ENCODE measurements around the gene GMPR2. TPM values are rescaled to one million over a fixed set of nuclear protein-coding genes. Genes with fewer than 3 reads are reported as not detected.
A peak's percentile ranks its signal among the peaks of the same experiment; 100 is the strongest.
"Not testable (repeated sequence)": the region's sequence is repeated elsewhere in the genome, so short reads cannot be mapped to it uniquely, and the experiment has no call there.

The GMPR2 gene
- total RNA-seq, 2 donors from 2014 or later: 62.4 to 64.8 TPM

GRCh38 chr14:24219080-24219479, 13.6 kb upstream of the GMPR2 start:
- no peak for ATAC-seq
- intact Hi-C loops (cut with DNase I, micrococcal nuclease): no loop called here
- DNase-seq: no peak

- intact Hi-C loops (cut with DNase I, micrococcal nuclease): no loop called here
- ATAC-seq (no peak), DNase-seq (no peak)
These were observed 13.2 kb upstream of the GMPR2 start for GRCh38 chr14:24219521-24219920.

- intact Hi-C loops (cut with DNase I, micrococcal nuclease); DNase-seq; ATAC-seq: not testable (repeated sequence)
These were observed 9.7 kb upstream of the GMPR2 start for GRCh38 chr14:24222987-24223386.

DNA sequence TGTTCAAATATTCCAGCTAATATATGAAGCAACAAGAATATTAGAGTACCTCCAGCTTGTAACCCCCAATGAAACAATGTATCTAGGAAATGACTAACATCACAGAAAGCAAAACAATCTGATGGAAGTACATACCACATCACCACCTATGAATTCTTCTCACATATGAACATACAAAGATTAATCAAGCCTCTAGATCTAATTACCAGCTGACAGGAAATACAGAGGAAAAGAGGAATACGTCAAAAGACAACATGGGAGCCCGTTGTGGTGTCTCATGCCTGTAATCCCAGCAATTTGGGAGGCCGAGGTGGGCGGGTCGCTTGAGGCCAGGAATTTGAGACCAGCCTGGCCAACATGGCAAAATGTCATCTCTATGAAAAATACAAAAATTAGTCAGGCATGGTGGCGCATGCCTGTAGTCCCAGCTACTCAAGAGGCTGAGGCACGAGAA, 8.1 kb upstream of the GMPR2 start:
- no peak for ATAC-seq
- intact Hi-C loops (cut with DNase I, micrococcal nuclease): no loop called here
- no peak for DNase-seq

DNA sequence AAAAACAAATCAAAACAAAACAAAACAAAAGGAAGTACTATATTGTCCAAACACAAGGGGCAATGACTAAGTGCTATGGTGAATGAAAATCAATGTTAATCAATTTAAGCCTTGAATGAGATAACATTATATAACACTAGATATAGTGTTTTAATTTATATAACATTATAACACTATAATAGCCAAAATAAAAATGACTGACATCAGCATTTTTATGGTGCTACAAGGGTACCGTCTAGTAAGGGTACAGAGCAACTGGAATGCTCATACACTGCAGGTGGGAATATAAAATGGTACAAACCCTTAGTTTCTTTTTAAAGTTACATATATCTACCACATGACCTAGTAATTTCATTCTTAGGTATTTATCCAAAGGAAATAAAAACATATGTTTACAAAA, 6.3 kb upstream of the GMPR2 start:
- ATAC-seq (no peak), DNase-seq (no peak)
- intact Hi-C loops (cut with DNase I, micrococcal nuclease): no loop called here

- DNase-seq: no peak
- ATAC-seq: no peak
- intact Hi-C loops (cut with DNase I, micrococcal nuclease): no loop called here
These were observed 3.8 kb upstream of the GMPR2 start for GRCh38 chr14:24228902-24229301.

DNA sequence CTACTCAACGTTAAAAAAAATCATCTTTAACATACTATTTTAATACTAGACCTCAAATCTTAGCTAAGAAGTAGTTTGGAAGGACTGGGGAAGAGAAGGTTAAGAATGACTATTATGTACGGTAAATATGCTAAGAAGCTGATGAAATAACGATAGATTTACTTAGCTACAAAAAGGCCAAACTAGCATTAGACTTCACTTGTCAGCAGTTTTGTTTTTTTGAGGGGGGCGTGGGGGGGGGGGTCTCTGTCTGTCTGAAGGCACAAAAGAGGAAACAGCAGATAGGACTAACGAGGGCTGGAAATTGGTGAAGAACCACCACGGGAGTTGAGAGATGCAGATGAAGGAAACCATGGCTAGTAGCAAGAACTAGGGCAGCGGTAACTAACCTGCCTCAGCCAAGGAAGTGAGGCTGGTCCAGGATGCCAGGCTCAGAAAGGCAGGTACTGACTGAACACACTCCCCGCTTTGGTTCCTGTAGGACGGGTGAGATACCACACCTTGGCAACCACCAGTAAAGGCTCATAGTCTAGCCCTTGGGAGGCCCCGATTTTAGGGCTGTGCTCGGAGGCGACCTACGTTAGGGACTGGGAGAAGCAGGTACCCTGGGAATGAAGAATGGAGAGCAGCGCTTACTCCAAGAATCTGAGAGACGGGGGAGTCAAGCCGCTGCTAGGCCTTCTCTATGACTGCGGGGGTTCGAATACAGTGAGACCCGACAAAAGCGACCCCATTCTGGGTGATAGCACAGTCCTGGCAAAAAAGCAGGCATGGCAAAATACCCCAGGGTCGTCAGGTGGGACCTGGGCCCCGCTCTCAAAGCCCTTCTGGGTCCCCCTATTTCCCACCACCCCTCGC, 1.2 kb upstream of the GMPR2 start:
- intact Hi-C loops (cut with DNase I, micrococcal nuclease): no loop called here
- ATAC-seq (peak; percentile 47), DNase-seq (no peak)

DNA sequence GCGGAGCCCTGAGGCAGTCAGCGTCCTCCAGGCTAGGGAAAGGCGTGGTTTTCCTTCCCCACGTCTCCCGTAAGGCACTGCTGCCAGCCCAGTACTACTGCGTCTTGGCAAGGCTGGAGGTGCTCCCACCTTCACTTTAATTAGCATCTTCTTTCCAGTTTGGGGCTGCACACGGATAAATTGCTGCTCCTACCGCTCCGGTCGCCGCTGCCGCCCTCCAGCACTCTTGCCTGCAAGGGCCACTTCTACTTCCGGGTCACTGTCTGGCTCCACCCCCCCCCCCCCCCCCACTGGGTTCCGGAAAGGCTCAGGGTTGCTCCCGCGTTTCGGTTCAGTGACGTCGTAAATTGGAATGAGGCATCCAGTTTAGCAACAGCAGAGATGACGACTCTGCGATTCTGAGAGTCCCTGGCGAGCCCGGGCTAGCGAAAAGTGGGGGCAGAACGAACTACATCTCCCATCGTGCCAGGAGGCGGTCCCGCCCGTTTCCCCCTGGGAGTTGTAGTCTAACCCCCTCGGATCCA, 546 bp upstream of the GMPR2 start, which contains the start of gene NEDD8:
TSS of gene NEDD8 (minus strand) at position 247 of the 524 bp plus-strand sequence. CDS start at position 147, 100 bp downstream.
- DNase-seq (peak; percentile 92 to 93), ATAC-seq (peak; percentile 86)
- intact Hi-C loops (cut with DNase I, micrococcal nuclease): no loop called here

GRCh38 chr14:24233538-24233866, 773 bp downstream of the GMPR2 start:
- DNase-seq (peak in 1 of 2 donors; percentile 5), ATAC-seq (no peak)
- intact Hi-C loops (cut with DNase I, micrococcal nuclease): no loop called here

- ATAC-seq: no peak
- intact Hi-C loops (cut with DNase I, micrococcal nuclease): no loop called here
- DNase-seq: no peak
These were observed 1.6 kb downstream of the GMPR2 start for GRCh38 chr14:24234095-24235005.

DNA sequence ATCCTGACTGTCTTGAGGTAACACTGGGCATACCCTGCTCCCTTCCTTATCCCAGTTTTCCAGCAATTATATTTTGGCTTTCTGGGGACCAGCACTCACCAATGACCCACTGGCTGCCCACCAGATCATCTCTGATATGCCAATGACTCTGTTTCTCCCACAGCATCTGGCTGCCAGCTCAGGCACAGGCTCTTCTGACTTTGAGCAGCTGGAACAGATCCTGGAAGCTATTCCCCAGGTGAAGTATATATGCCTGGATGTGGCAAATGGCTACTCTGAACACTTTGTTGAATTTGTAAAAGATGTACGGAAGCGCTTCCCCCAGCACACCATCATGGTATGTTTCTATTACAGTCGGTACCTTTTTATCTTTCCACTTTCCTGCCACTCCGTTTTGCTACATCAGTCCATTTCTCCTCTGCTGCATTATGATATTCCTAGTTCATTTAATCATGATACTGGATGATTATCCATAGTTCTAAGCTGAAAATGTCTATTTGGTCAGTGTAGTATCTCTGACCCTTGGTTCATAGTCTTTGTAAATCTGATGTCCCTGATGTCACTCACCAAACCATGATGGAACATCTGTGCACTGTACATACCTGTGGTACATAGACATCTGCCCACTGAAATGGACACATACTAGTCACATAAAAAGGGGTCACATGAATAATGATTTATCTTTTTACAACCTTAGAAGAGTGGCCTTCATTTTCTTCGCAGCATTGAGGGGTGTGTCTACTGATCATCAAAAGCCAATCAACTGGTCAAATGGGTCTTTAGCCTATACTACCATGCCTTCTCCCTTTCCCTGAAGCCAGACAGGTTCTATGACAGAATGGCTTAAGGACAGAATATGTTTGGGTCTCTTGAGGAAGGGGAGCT, 3.3 kb downstream of the GMPR2 start:
- intact Hi-C loops (cut with DNase I, micrococcal nuclease): no loop called here
- DNase-seq (peak in 1 of 2 donors; percentile 0), ATAC-seq (no peak)

GRCh38 chr14:24236689-24237462, 4.1 kb downstream of the GMPR2 start:
- DNase-seq: peak in 1 of 2 donors; percentile 1
- intact Hi-C loops (cut with DNase I, micrococcal nuclease): no loop called here
- ATAC-seq: no peak

GRCh38 chr14:24237463-24237955, 4.8 kb downstream of the GMPR2 start:
- DNase-seq: peak in 1 of 2 donors; percentile 0
- no peak for ATAC-seq
- intact Hi-C loops (cut with DNase I, micrococcal nuclease): no loop called here

DNA sequence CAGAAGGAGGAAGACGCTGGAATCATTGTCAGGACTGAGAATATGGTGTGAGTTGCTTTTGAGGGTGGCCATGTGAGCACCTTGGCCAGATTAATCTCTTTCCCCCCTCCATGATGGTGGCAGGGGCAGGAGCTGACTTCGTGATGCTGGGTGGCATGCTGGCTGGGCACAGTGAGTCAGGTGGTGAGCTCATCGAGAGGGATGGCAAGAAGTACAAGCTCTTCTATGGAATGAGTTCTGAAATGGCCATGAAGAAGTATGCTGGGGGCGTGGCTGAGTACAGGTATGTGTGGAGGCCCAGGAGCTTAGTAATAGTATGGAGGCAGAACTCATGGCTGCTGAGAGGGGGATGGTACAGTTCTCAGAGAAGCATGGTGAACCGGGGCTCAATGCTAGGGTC, 5.4 kb downstream of the GMPR2 start:
- ATAC-seq: no peak
- DNase-seq: peak in 1 of 2 donors; percentile 3
- intact Hi-C loops (cut with DNase I, micrococcal nuclease): no loop called here

DNA sequence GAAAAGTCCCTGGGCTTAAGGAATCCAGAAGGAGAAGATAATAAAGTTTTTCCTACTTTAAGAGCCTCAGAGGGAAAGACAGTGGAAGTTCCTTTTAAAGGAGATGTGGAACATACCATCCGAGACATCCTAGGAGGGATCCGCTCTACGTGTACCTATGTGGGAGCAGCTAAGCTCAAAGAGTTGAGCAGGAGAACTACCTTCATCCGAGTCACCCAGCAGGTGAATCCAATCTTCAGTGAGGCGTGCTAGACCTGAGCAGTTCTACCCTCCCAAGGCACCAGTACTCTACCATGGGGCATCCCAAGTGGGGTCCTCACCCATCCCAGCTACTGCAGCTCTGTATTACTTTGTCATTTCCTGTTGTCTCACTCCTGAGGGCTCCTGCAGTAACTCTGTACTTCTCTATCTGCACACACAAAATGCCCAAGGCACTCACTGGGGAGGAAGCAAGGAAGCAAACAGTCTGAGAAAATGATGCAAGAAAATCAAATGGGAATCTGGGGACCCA, 5.9 kb downstream of the GMPR2 start:
- ATAC-seq: no peak

GRCh38 chr14:24240110-24240918, 7.6 kb downstream of the GMPR2 start:
- DNase-seq (no peak), ATAC-seq (no peak)
- intact Hi-C loops (cut with DNase I, micrococcal nuclease): loop anchor here in 1 of 2 donors (5.0 kb wide), 1 partner anchor 57 kb away; the partner anchor contains the start of genes DHRS1 and NOP9

More for the DNA sequence above, 5.9 kb downstream of the GMPR2 start:
- DNase-seq: peak in 1 of 2 donors; percentile 1
- intact Hi-C loops (cut with DNase I, micrococcal nuclease): no loop called here
